22Rv1 (cell line): ENCODE data around the gene MPPED2.

Experiments used
- H3K27ac ChIP-seq: fragments of 450-650 bp; 2 replicates; pipeline ENCODE4 v1.5.1; 2017
- CTCF ChIP-seq: fragments of 450-650 bp; IDR thresholded peaks from 2 replicates; pipeline ENCODE4 v1.5.1; 2017; ENCODE audit warnings: mild to moderate bottlenecking
- ZFX ChIP-seq: fragments of 450-650 bp; IDR thresholded peaks from 2 replicates; pipeline ENCODE4 v1.6.1; 2017; ENCODE audit warnings: antibody characterized with exemption, borderline replicate concordance

Gene MPPED2

DNA sequence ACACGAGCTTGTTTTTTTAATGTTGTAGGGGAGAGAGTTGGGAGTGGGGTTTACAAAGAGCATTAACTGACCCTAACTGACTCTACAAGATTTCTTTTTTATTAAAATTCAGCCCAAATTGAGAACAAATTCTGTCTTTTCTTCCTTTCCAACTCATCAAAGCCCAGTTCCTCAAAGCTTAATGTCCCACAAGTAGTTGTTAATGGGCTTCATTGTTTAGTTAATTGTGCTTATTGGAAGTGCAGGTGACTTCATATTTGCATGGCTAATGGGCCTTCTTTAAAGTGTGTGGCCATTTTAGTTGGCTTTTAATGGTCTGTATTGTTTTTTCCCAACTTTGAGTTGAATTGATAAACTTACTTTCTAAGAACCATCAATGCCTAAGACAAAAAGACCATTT is 39.8 kb downstream of the MPPED2 start:
- no peak overlapping the region for H3K27ac ChIP-seq
- TF ChIP-seq ZFX = no peak
- no peak for TF ChIP-seq CTCF

GRCh38 chr11:30545507-30545906 is 40.6 kb downstream of the MPPED2 start:
- no peak overlapping the region for H3K27ac ChIP-seq
- TF ChIP-seq ZFX (no peak), CTCF (no peak)

GRCh38 chr11:30543066-30543465 is 43.1 kb downstream of the MPPED2 start:
- H3K27ac ChIP-seq = no peak overlapping the region
- TF ChIP-seq CTCF (no peak), ZFX (no peak)

DNA sequence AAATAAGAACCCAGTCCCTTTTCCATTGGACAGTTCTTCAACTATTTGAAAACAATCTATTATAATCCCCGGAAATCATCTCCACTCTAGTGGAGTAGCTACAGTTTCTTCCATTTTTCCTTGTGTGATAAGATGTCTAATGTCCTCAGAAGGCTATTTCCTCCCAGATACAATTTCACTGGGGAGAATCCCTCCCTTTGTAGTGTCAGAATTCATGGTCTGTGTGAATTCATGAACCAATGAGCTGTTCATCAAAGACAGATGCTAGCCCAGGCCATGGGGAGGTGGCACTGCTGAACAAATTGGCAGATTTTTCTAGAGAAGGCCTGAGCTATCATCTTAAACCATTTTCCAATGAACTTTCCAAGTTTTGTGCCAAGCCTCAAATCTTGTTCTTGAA is 45.4 kb downstream of the MPPED2 start:
- H3K27ac ChIP-seq = no peak overlapping the region
- TF ChIP-seq ZFX (no peak), CTCF (no peak)

GRCh38 chr11:30538251-30538650 is 47.9 kb downstream of the MPPED2 start:
- TF ChIP-seq CTCF = no peak
- H3K27ac ChIP-seq = no peak overlapping the region

- no peak overlapping the region for H3K27ac ChIP-seq
- TF ChIP-seq ZFX = no peak
- no peak for TF ChIP-seq CTCF
These were observed 50.3 kb downstream of the MPPED2 start for GRCh38 chr11:30535818-30536217.

DNA sequence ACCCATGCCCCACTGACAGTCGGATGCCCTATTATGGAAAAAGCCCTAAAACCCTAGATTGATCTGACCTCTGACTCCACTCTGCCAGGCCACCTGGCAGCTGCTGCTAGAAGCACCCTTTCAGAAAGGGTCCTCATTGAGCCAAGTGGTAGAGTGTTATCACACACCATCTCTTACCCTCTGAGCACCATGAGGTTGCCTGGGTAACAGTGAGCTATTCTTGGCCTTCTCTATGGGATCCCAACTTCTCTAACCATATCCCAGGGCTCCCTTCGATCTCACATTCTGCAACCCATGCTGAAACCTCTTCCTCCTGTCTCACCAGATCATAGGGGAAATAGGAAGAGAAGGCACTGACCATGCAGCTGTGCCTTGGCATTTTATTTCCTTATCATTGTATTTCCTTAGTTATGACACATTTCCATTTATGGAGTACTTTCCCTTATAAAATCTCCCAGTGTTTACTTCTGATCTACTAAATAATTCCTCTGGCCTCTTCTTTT is 52.7 kb downstream of the MPPED2 start:
- no peak overlapping the region for H3K27ac ChIP-seq
- no peak for TF ChIP-seq ZFX
- TF ChIP-seq CTCF = no peak
